ENCODE results near the gene PCDHGB7.
"Not testable (repeated sequence)": the region's sequence is repeated elsewhere in the genome, so short reads cannot be mapped to it uniquely, and the experiment has no call there.

PCDHGB7 gene

GRCh38 chr5:141397756-141398551 lies 19.5 kb upstream of the PCDHGB7 start, which contains the start of gene PCDHGB5:
PCDHGB5 (plus strand) TSS chr5:141397947; CDS start chr5:141398128, 181 bp downstream.
- not testable (repeated sequence) for DNase-seq (ENCODE audit: low read depth in 2 of 2)

- no peak for DNase-seq (ENCODE audit: low read depth in 2 of 2)
These were observed 18.9 kb upstream of the PCDHGB7 start for GRCh38 chr5:141398608-141399007.

GRCh38 chr5:141399555-141400258 lies 17.8 kb upstream of the PCDHGB7 start:
- no peak for DNase-seq (ENCODE audit: low read depth in 2 of 2)

- no peak for DNase-seq (ENCODE audit: low read depth in 2 of 2)
These were observed 14.8 kb upstream of the PCDHGB7 start, which contains the start of gene PCDHGA9 for GRCh38 chr5:141402553-141403243. PCDHGA9 (plus strand) TSS chr5:141402778; CDS start chr5:141402953, 175 bp downstream.

- DNase-seq (ENCODE audit: low read depth in 2 of 2): no peak
These were observed 14.1 kb upstream of the PCDHGB7 start for GRCh38 chr5:141403387-141403786.

GRCh38 chr5:141407790-141408505 lies 9.5 kb upstream of the PCDHGB7 start, which contains the start of gene PCDHGB6:
PCDHGB6 (plus strand) TSS chr5:141408021; CDS start chr5:141408203, 182 bp downstream.
- not testable (repeated sequence) for DNase-seq (ENCODE audit: low read depth in 2 of 2)

GRCh38 chr5:141409598-141410306 lies 7.7 kb upstream of the PCDHGB7 start:
- no peak for DNase-seq (ENCODE audit: low read depth in 2 of 2)

- DNase-seq (ENCODE audit: low read depth in 2 of 2): no peak
These were observed 5.9 kb upstream of the PCDHGB7 start for GRCh38 chr5:141411575-141411974.

GRCh38 chr5:141412854-141413539 lies 4.5 kb upstream of the PCDHGB7 start, which contains the start of gene PCDHGA10:
PCDHGA10 (plus strand) TSS chr5:141412987; CDS start chr5:141413176, 189 bp downstream.
- DNase-seq (ENCODE audit: low read depth in 2 of 2): peak in 1 of 2 donors; percentile 34

GRCh38 chr5:141413540-141414069 lies 3.9 kb upstream of the PCDHGB7 start:
- no peak for DNase-seq (ENCODE audit: low read depth in 2 of 2)

GRCh38 chr5:141414548-141415274 lies 2.8 kb upstream of the PCDHGB7 start:
- not testable (repeated sequence) for DNase-seq (ENCODE audit: low read depth in 2 of 2)

GRCh38 chr5:141415275-141415618 lies 2.2 kb upstream of the PCDHGB7 start:
- DNase-seq (ENCODE audit: low read depth in 2 of 2): not testable (repeated sequence)

GRCh38 chr5:141419074-141419880 lies 1.8 kb downstream of the PCDHGB7 start:
- no peak for DNase-seq (ENCODE audit: low read depth in 2 of 2)

- no peak for DNase-seq (ENCODE audit: low read depth in 2 of 2)
These were observed 3.5 kb downstream of the PCDHGB7 start, which contains the start of gene PCDHGA11 for GRCh38 chr5:141420855-141421488. PCDHGA11 (plus strand) TSS chr5:141421051; CDS start chr5:141421228, 177 bp downstream.

- DNase-seq (ENCODE audit: low read depth in 2 of 2): no peak
These were observed 4.0 kb downstream of the PCDHGB7 start for GRCh38 chr5:141421489-141421855.

- no peak for DNase-seq (ENCODE audit: low read depth in 2 of 2)
These were observed 5.3 kb downstream of the PCDHGB7 start for GRCh38 chr5:141422742-141423291.

- no peak for DNase-seq (ENCODE audit: low read depth in 2 of 2)
These were observed 10.4 kb downstream of the PCDHGB7 start for GRCh38 chr5:141427783-141428426.
